Neuronal stem cell (in vitro differentiated cells): ENCODE results near the gene FRY.

Source experiments
- DNase-seq: peaks from one replicate; pipeline ENCODE4 v3.0.0-alpha.2; 2013; ENCODE audit warnings: low spot score
- H2AFZ ChIP-seq: one replicate; pipeline ENCODE4 v1.6.1; 2013; ENCODE audit warnings: mild to moderate bottlenecking, low read length, inconsistent platforms
- H2AK5ac ChIP-seq: 2 replicates; pipeline ENCODE4 v1.6.1; 2013; ENCODE audit warnings: low read depth, mild to moderate bottlenecking, inconsistent platforms, low read length, moderate library complexity, mixed read lengths
- H2BK120ac ChIP-seq: 2 replicates; pipeline ENCODE4 v1.6.1; 2013; ENCODE audit warnings: low read depth, mild to moderate bottlenecking, inconsistent platforms, low read length, moderate library complexity, mixed read lengths
- H2BK12ac ChIP-seq: one replicate; pipeline ENCODE4 v1.6.1; 2013; ENCODE audit warnings: low read length, inconsistent platforms
- H2BK15ac ChIP-seq: 2 replicates; pipeline ENCODE4 v1.6.1; 2013; ENCODE audit warnings: mild to moderate bottlenecking, low read length, inconsistent platforms, mixed read lengths
- H2BK5ac ChIP-seq: one replicate; pipeline ENCODE4 v1.6.1; 2013; ENCODE audit warnings: inconsistent platforms, mild to moderate bottlenecking, low read length, moderate library complexity
- H3K14ac ChIP-seq: one replicate; pipeline ENCODE4 v1.6.1; 2013; ENCODE audit warnings: low read length, inconsistent platforms
- H3K18ac ChIP-seq: 2 replicates; pipeline ENCODE4 v1.6.1; 2013; ENCODE audit warnings: low read length, inconsistent platforms
- H3K23ac ChIP-seq: 2 replicates; pipeline ENCODE4 v1.6.1; 2013; ENCODE audit warnings: low read depth, mild to moderate bottlenecking, mixed read lengths, low read length, inconsistent platforms; ENCODE audit not compliant: poor library complexity
- H3K27ac ChIP-seq: replicated peaks from 3 replicates; pipeline ENCODE4 v1.5.1; 2013; ENCODE audit warnings: low read length, inconsistent platforms
- H3K27me3 ChIP-seq, 3 experiments: 2 replicates each; pipeline ENCODE4 v1.6.1; 2013; ENCODE audit warnings: low read length in 3 of 3, mild to moderate bottlenecking in 2 of 3, inconsistent platforms in 1 of 3, low read depth in 1 of 3, mixed read lengths in 1 of 3, moderate library complexity in 1 of 3; ENCODE audit not compliant: control insufficient read depth in 3 of 3, insufficient read depth in 3 of 3
- H3K36me3 ChIP-seq, 2 donors: replicated peaks in 1 of 2; 2 replicates each; pipeline ENCODE4 v1.6.1; 2013; ENCODE audit warnings: low read length in 2 of 2; ENCODE audit not compliant: control insufficient read depth in 2 of 2, insufficient read depth in 2 of 2
- H3K4ac ChIP-seq: 2 replicates; pipeline ENCODE4 v1.6.1; 2013; ENCODE audit warnings: inconsistent platforms, mild to moderate bottlenecking, low read length, moderate library complexity
- H3K4me1 ChIP-seq, 2 donors: 1 replicate in 1 of 2; 2 replicates in 1 of 2; pipeline ENCODE4 v1.6.1; 2013; ENCODE audit warnings: low read length in 2 of 2, low read depth in 1 of 2; ENCODE audit not compliant: control insufficient read depth in 2 of 2, insufficient read depth in 1 of 2
- H3K4me2 ChIP-seq: one replicate; pipeline ENCODE4 v1.6.1; 2013; ENCODE audit warnings: mild to moderate bottlenecking, low read length, inconsistent platforms; ENCODE audit not compliant: insufficient read depth, poor library complexity, severe bottlenecking
- H3K4me3 ChIP-seq, 2 donors: 2 replicates each; pipeline ENCODE4 v1.5.1; 2013; ENCODE audit warnings: low read length in 2 of 2, mild to moderate bottlenecking in 2 of 2, inconsistent platforms in 1 of 2, moderate library complexity in 1 of 2
- H3K79me1 ChIP-seq: one replicate; pipeline ENCODE4 v1.6.1; 2013; ENCODE audit warnings: low read depth, mild to moderate bottlenecking, inconsistent platforms, low read length, moderate library complexity
- H3K9ac ChIP-seq: one replicate; pipeline ENCODE4 v1.6.1; 2013; ENCODE audit warnings: mild to moderate bottlenecking, low read depth, low read length, inconsistent platforms; ENCODE audit not compliant: poor library complexity
- H3K9me3 ChIP-seq, 2 donors: replicated peaks in 1 of 2; 2 replicates each; pipeline versions ENCODE3 to v1.6.1; 2013; ENCODE audit warnings: low read length in 2 of 2, mild to moderate bottlenecking in 2 of 2, inconsistent platforms in 1 of 2, low read depth in 1 of 2, mixed read lengths in 1 of 2, moderate library complexity in 1 of 2; ENCODE audit not compliant: control insufficient read depth in 2 of 2, insufficient read depth in 1 of 2
- H4K8ac ChIP-seq: one replicate; pipeline ENCODE4 v1.6.1; 2013; ENCODE audit warnings: low read depth, mild to moderate bottlenecking, inconsistent platforms, low read length, moderate library complexity
- H4K91ac ChIP-seq: one replicate; pipeline ENCODE4 v1.6.1; 2013; ENCODE audit warnings: low read length, low read depth, mild to moderate bottlenecking, inconsistent platforms; ENCODE audit not compliant: poor library complexity
- WGBS, 2 donors: extraction: QIAGEN DNeasy Blood & Tissue Kit; methylation state at CpG; one replicate each; pipeline ENCODE4 v1.1.7; 2013; ENCODE audit warnings: missing lambda C conversion rate in 2 of 2, mixed read lengths in 1 of 2; ENCODE audit not compliant: insufficient read length in 2 of 2, insufficient replicate concordance in 1 of 2; ENCODE audit errors: extremely low coverage in 2 of 2; 5-methylcytosine and 5-hydroxymethylcytosine counted together

Gene FRY

GRCh38 chr13:32047793-32048192 is 16.2 kb downstream of the FRY start:
- H2AK5ac ChIP-seq = no peak overlapping the region
- no peak overlapping the region for H4K8ac ChIP-seq
- no peak overlapping the region for H3K4me3 ChIP-seq
- no peak overlapping the region for H2BK12ac ChIP-seq
- H3K9ac ChIP-seq = no peak overlapping the region
- DNase-seq = no peak
- peaks cover 8 to 12% of the 10 kb centered on the region in 2 donors for H3K4me1 ChIP-seq
- no peak overlapping the region for H3K18ac ChIP-seq
- no peak overlapping the region for H3K4me2 ChIP-seq
- H2AFZ ChIP-seq = no peak overlapping the region
- no peak overlapping the region for H2BK120ac ChIP-seq
- no peak overlapping the region for H2BK15ac ChIP-seq
- no peaks in the 10 kb centered on the region for H3K9me3 ChIP-seq
- no peak overlapping the region for H2BK5ac ChIP-seq
- H3K27ac ChIP-seq = no peak overlapping the region
- H4K91ac ChIP-seq = no peak overlapping the region
- no peak overlapping the region for H3K14ac ChIP-seq
- no peaks in the 10 kb centered on the region for H3K27me3 ChIP-seq
- H3K79me1 ChIP-seq = no peaks in the 10 kb centered on the region
- no peak overlapping the region for H3K4ac ChIP-seq
- no peaks in the 10 kb centered on the region for H3K36me3 ChIP-seq
- no peak overlapping the region for H3K23ac ChIP-seq
- no CpG with 5 or more reads among the region's 5 CpGs for WGBS, 2 donors

DNA sequence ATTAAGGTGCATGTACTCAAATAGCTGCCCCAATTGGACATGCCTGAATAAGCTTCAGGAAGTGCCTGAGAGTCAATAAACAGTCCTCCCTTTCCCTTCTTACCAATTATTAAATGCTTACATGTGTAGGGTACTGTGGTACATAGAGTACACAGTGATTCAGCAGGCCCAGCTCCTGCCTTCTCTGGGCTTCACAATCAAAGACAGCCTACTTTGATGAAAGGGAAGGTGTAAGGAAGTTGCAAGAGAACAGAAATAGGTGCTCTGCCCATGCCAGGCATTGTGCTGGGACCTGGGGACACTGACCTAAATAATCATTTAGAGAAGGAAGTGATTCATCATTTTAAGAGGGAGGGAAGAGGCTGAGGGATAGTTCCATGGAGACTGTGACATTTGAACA is 17.2 kb downstream of the FRY start:
- Histone ChIP-seq H3K9ac (no peak overlapping the region), H3K4me1 (peaks cover 8 to 12% of the 10 kb centered on the region in 2 donors), H2AFZ (peak overlapping the region; percentile 42), H3K4ac (no peak overlapping the region), H3K4me3 (no peak overlapping the region), H2BK120ac (no peak overlapping the region), H4K8ac (no peak overlapping the region), H2AK5ac (no peak overlapping the region), H3K23ac (no peak overlapping the region), H3K18ac (no peak overlapping the region), H2BK15ac (no peak overlapping the region), H3K4me2 (no peak overlapping the region), H3K79me1 (no peaks in the 10 kb centered on the region), H4K91ac (no peak overlapping the region), H3K36me3 (no peaks in the 10 kb centered on the region), H3K14ac (no peak overlapping the region), H3K9me3 (no peaks in the 10 kb centered on the region), H3K27me3 (no peaks in the 10 kb centered on the region), H2BK5ac (no peak overlapping the region), H2BK12ac (no peak overlapping the region), H3K27ac (no peak overlapping the region)
- no peak for DNase-seq

DNA sequence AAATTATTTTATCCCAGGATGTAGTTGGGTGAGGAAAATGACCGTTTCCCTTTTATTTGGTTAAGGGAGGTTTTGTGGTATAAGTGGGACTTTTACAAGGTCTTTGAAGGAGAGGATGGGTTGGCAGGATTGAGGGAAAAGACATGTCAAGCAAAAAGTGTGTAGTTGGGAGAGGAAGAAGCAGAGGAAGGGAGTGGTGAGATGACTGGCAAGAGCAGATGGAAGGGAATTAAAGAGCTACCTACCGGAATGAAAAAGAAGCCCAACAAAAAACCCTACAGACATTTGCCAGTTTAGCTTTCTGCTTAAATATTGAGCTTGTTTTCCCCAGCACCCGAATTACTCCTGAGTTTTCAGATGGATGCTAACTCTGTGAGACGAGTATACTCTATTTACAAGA is 19.6 kb downstream of the FRY start:
- Histone ChIP-seq H2BK5ac (no peak overlapping the region), H2BK15ac (no peak overlapping the region), H2AFZ (no peak overlapping the region), H3K14ac (no peak overlapping the region), H2BK12ac (no peak overlapping the region), H3K9ac (no peak overlapping the region), H3K18ac (no peak overlapping the region), H3K36me3 (no peaks in the 10 kb centered on the region), H2BK120ac (no peak overlapping the region), H3K23ac (no peak overlapping the region), H4K91ac (no peak overlapping the region), H3K4me1 (peaks cover 3 to 9% of the 10 kb centered on the region in 2 donors), H3K4me3 (no peak overlapping the region), H3K9me3 (no peaks in the 10 kb centered on the region), H3K27me3 (no peaks in the 10 kb centered on the region), H3K27ac (no peak overlapping the region), H3K4ac (no peak overlapping the region), H3K4me2 (no peak overlapping the region), H2AK5ac (no peak overlapping the region), H4K8ac (no peak overlapping the region), H3K79me1 (peaks cover 1% of the 10 kb centered on the region)
- WGBS, 2 donors = no CpG with 5 or more reads among the region's 4 CpGs
- DNase-seq = no peak

DNA sequence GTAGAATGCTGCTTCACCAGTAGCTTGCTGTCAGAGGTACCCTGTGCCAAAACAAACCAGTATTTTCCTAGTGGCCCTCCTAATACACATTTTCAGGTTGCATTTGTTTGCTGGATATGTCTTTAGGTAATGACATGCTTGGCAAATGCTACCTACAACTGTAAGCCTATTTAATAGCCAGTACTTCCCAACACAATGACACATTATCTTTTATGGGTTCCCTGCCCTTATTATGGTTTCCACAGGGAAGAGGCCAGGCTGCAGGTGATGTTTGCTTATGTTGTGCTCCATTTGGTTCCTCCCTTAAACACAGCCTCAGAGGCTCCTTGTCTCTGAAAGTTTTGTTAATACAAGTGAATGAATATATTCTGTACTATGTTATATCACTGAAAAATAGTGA is 24.7 kb downstream of the FRY start:
- H3K18ac ChIP-seq = no peak overlapping the region
- no peak overlapping the region for H2AK5ac ChIP-seq
- no peak overlapping the region for H4K8ac ChIP-seq
- no peak overlapping the region for H3K4me3 ChIP-seq
- no peaks in the 10 kb centered on the region for H3K27me3 ChIP-seq
- peaks cover 1% of the 10 kb centered on the region for H3K79me1 ChIP-seq
- no peak overlapping the region for H2BK15ac ChIP-seq
- no peaks in the 10 kb centered on the region for H3K36me3 ChIP-seq
- H3K23ac ChIP-seq = no peak overlapping the region
- H4K91ac ChIP-seq = no peak overlapping the region
- no peak overlapping the region for H3K14ac ChIP-seq
- peaks cover 0 to 9% of the 10 kb centered on the region in 2 donors for H3K4me1 ChIP-seq
- H3K9me3 ChIP-seq = no peaks in the 10 kb centered on the region
- no peak overlapping the region for H3K4ac ChIP-seq
- no peak overlapping the region for H3K27ac ChIP-seq
- H3K4me2 ChIP-seq = no peak overlapping the region
- no peak overlapping the region for H2BK12ac ChIP-seq
- H2BK5ac ChIP-seq = no peak overlapping the region
- no peak overlapping the region for H2BK120ac ChIP-seq
- H2AFZ ChIP-seq = no peak overlapping the region
- H3K9ac ChIP-seq = no peak overlapping the region
- DNase-seq = no peak
